Measurements from ENCODE around the gene VTI1A.

- TF ChIP-seq, protein P1, sequence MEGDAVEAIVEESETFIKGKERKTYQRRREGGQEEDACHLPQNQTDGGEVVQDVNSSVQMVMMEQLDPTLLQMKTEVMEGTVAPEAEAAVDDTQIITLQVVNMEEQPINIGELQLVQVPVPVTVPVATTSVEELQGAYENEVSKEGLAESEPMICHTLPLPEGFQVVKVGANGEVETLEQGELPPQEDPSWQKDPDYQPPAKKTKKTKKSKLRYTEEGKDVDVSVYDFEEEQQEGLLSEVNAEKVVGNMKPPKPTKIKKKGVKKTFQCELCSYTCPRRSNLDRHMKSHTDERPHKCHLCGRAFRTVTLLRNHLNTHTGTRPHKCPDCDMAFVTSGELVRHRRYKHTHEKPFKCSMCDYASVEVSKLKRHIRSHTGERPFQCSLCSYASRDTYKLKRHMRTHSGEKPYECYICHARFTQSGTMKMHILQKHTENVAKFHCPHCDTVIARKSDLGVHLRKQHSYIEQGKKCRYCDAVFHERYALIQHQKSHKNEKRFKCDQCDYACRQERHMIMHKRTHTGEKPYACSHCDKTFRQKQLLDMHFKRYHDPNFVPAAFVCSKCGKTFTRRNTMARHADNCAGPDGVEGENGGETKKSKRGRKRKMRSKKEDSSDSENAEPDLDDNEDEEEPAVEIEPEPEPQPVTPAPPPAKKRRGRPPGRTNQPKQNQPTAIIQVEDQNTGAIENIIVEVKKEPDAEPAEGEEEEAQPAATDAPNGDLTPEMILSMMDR (IDR thresholded peaks at IDR 0.05; ENCODE audit: poor library complexity) = no peak
- TF ChIP-seq EZH2 (IDR thresholded peaks at IDR 0.05; ENCODE audit: borderline replicate concordance) = no peak
- TF ChIP-seq EZH2phosphoT487 (IDR thresholded peaks at IDR 0.05; ENCODE audit: low read depth, severe bottlenecking, unreplicated experiment) = no peak
These were observed 254.9 kb downstream of the VTI1A start for GRCh38 chr10:112701878-112702255.
